Activated CD4-positive, alpha-beta T cell treated with anti-CD3 and anti-CD28 coated beads for 36 hours (primary cell): ENCODE measurements around the gene MS4A6E. TPM values are rescaled to one million over a fixed set of nuclear protein-coding genes. Genes with fewer than 3 reads are reported as not detected.

Experiments used
- ATAC-seq: fragments of 200-7000 bp; cut with Tn5 transposase; one replicate; pipeline ENCODE4 v1.10.0; 2021; ENCODE audit warnings: mild to moderate bottlenecking, moderate library complexity
- CTCF ChIA-PET: fragments of 350-600 bp; sonication (Branson Sonifier 250); formaldehyde crosslinking; loops from one replicate; lab custom pipeline; 2021; ENCODE audit warnings: antibody characterized with exemption; lab: Charles Lee
- POLR2A ChIA-PET: fragments of 350-600 bp; sonication (Branson Sonifier 250); formaldehyde crosslinking; loops from one replicate; lab custom pipeline; 2021; ENCODE audit warnings: antibody characterized with exemption, inconsistent platforms; lab: Charles Lee
- DNase-seq: peaks from one replicate; pipeline ENCODE4 v3.0.0-alpha.2; 2020
- H3K27ac Mint-ChIP-seq: one replicate; pipeline ENCODE4 v1.8.0; 2021; ENCODE audit warnings: mixed read lengths
- H3K27me3 Mint-ChIP-seq: one replicate; pipeline ENCODE4 v1.8.0; 2021; ENCODE audit warnings: mixed read lengths
- H3K36me3 Mint-ChIP-seq: one replicate; pipeline ENCODE4 v1.8.0; 2021; ENCODE audit warnings: low read depth, mixed read lengths
- H3K4me1 Mint-ChIP-seq: one replicate; pipeline ENCODE4 v1.8.0; 2021; ENCODE audit warnings: mixed read lengths
- H3K4me3 Mint-ChIP-seq: one replicate; pipeline ENCODE4 v1.8.0; 2021; ENCODE audit warnings: mild to moderate bottlenecking, moderate library complexity, mixed read lengths
- H3K9me3 Mint-ChIP-seq: one replicate; pipeline ENCODE4 v1.8.0; 2021; ENCODE audit warnings: low read depth, mixed read lengths
- intact Hi-C, 2 experiments: fragments of 100-400 bp; cut with DNase I in 1 of 2; cut with micrococcal nuclease in 1 of 2; formaldehyde crosslinking; loops; one replicate each; pipeline versions ENCODE4 v1.14.2 to v1.15.1; 2022 to 2024; cut with DNase I, micrococcal nuclease
- total RNA-seq, 2 experiments: library from RNA; stranded (reverse); gene quantifications; one replicate each; pipeline ENCODE4 v1.2.3, GENCODE V29; 2021

The MS4A6E gene
- total RNA-seq, 2 experiments from 2014 or later: not detected

- H3K9me3 Mint-ChIP-seq: no peaks in the 10 kb centered on the region
- intact Hi-C loops: no loop called here
- no peaks in the 10 kb centered on the region for H3K36me3 Mint-ChIP-seq
- ChIA-PET POLR2A (no interaction called here), CTCF (interaction anchor here (1.0 to 1.3 kb wide), 2 partner anchors 23 to 69 kb away, joined by 3 read pairs; no protein-coding TSS in a partner anchor)
- ATAC-seq (no peak), DNase-seq (no peak)
- no peak overlapping the region for H3K4me3 Mint-ChIP-seq
- H3K4me1 Mint-ChIP-seq: peaks cover 2% of the 10 kb centered on the region
- peaks cover 29% of the 10 kb centered on the region for H3K27me3 Mint-ChIP-seq
- no peak overlapping the region for H3K27ac Mint-ChIP-seq
These were observed 9.8 kb downstream of the MS4A6E start for GRCh38 chr11:60336767-60337391.

- Mint-ChIP-seq H3K9me3 (no peaks in the 10 kb centered on the region), H3K27ac (no peak overlapping the region), H3K36me3 (no peaks in the 10 kb centered on the region), H3K27me3 (peaks cover 28% of the 10 kb centered on the region), H3K4me1 (peaks cover 2% of the 10 kb centered on the region), H3K4me3 (no peak overlapping the region)
- no peak for DNase-seq
- CTCF ChIA-PET: no interaction called here
- POLR2A ChIA-PET: no interaction called here
- no peak for ATAC-seq
- intact Hi-C loops: no loop called here
These were observed 11.0 kb downstream of the MS4A6E start for GRCh38 chr11:60338053-60338452.

GRCh38 chr11:60339356-60339755 lies 12.3 kb downstream of the MS4A6E start:
- no peaks in the 10 kb centered on the region for H3K9me3 Mint-ChIP-seq
- CTCF ChIA-PET: no interaction called here
- no peaks in the 10 kb centered on the region for H3K36me3 Mint-ChIP-seq
- peaks cover 27% of the 10 kb centered on the region for H3K27me3 Mint-ChIP-seq
- DNase-seq: no peak
- ATAC-seq: no peak
- H3K27ac Mint-ChIP-seq: no peak overlapping the region
- POLR2A ChIA-PET: no interaction called here
- H3K4me3 Mint-ChIP-seq: no peak overlapping the region
- peaks cover 2% of the 10 kb centered on the region for H3K4me1 Mint-ChIP-seq
- intact Hi-C loops: no loop called here

- Mint-ChIP-seq H3K27ac (no peak overlapping the region), H3K4me1 (peaks cover under 1% of the 10 kb centered on the region), H3K9me3 (no peaks in the 10 kb centered on the region), H3K27me3 (peaks cover 32% of the 10 kb centered on the region), H3K36me3 (no peaks in the 10 kb centered on the region), H3K4me3 (no peak overlapping the region)
- peak; percentile 10 for DNase-seq
- no peak for ATAC-seq
- POLR2A ChIA-PET: no interaction called here
- CTCF ChIA-PET: interaction anchor here (0.7 to 3.2 kb wide), 8 partner anchors 9 to 277 kb away, joined by 3 to 16 read pairs (median 5); no protein-coding TSS in a partner anchor
- intact Hi-C loops: loop anchor here (1.0 kb wide), 1 partner anchor 275 kb away; no protein-coding TSS in a partner anchor
These were observed 16.1 kb downstream of the MS4A6E start for GRCh38 chr11:60343094-60343704.

- POLR2A ChIA-PET: no interaction called here
- no peaks in the 10 kb centered on the region for H3K9me3 Mint-ChIP-seq
- no peaks in the 10 kb centered on the region for H3K36me3 Mint-ChIP-seq
- CTCF ChIA-PET: interaction anchor here (1.4 to 3.2 kb wide), 6 partner anchors 10 to 276 kb away, joined by 4 to 16 read pairs (median 8); no protein-coding TSS in a partner anchor
- intact Hi-C loops: loop anchor here in 1 of 2 experiments (2.0 kb wide), 1 partner anchor 79 kb away; no protein-coding TSS in a partner anchor
- no peak for DNase-seq
- no peak for ATAC-seq
- peaks cover 31% of the 10 kb centered on the region for H3K27me3 Mint-ChIP-seq
- H3K4me3 Mint-ChIP-seq: no peak overlapping the region
- H3K4me1 Mint-ChIP-seq: no peaks in the 10 kb centered on the region
- no peak overlapping the region for H3K27ac Mint-ChIP-seq
These were observed 17.1 kb downstream of the MS4A6E start for GRCh38 chr11:60344146-60344545.

GRCh38 chr11:60345489-60345888 lies 18.4 kb downstream of the MS4A6E start:
- Mint-ChIP-seq H3K9me3 (no peaks in the 10 kb centered on the region), H3K36me3 (no peaks in the 10 kb centered on the region), H3K4me3 (no peak overlapping the region), H3K4me1 (no peaks in the 10 kb centered on the region), H3K27me3 (peaks cover 25% of the 10 kb centered on the region), H3K27ac (no peak overlapping the region)
- ATAC-seq (no peak), DNase-seq (peak; percentile 65)
- intact Hi-C loops: loop anchor here (1.0 to 2.0 kb wide), 2 partner anchors 80 to 81 kb away; no protein-coding TSS in a partner anchor
- ChIA-PET CTCF (interaction anchor here (0.7 to 3.2 kb wide), 10 partner anchors 10 to 349 kb away, joined by 3 to 16 read pairs (median 5); no protein-coding TSS in a partner anchor), POLR2A (no interaction called here)

- ATAC-seq: no peak
- Mint-ChIP-seq H3K4me3 (no peak overlapping the region), H3K36me3 (no peaks in the 10 kb centered on the region), H3K27me3 (peaks cover 16% of the 10 kb centered on the region), H3K27ac (no peak overlapping the region), H3K9me3 (no peaks in the 10 kb centered on the region), H3K4me1 (no peaks in the 10 kb centered on the region)
- intact Hi-C loops: no loop called here
- CTCF ChIA-PET: interaction anchor here (0.6 to 1.8 kb wide), 3 partner anchors 13 to 78 kb away, joined by 3 to 9 read pairs (median 4); no protein-coding TSS in a partner anchor
- POLR2A ChIA-PET: no interaction called here
- DNase-seq: no peak
These were observed 20.2 kb downstream of the MS4A6E start for GRCh38 chr11:60347084-60347797.

- intact Hi-C loops: no loop called here
- DNase-seq (no peak), ATAC-seq (no peak)
- H3K4me3 Mint-ChIP-seq: no peak overlapping the region
- CTCF ChIA-PET: interaction anchor here (0.6 kb wide), 1 partner anchor 153 kb away, joined by 3 read pairs; no protein-coding TSS in a partner anchor
- H3K4me1 Mint-ChIP-seq: no peaks in the 10 kb centered on the region
- H3K9me3 Mint-ChIP-seq: no peaks in the 10 kb centered on the region
- no peaks in the 10 kb centered on the region for H3K36me3 Mint-ChIP-seq
- no peak overlapping the region for H3K27ac Mint-ChIP-seq
- POLR2A ChIA-PET: no interaction called here
- H3K27me3 Mint-ChIP-seq: peaks cover 15% of the 10 kb centered on the region
These were observed 21.1 kb downstream of the MS4A6E start for GRCh38 chr11:60348116-60348515.

GRCh38 chr11:60349990-60350389 lies 22.9 kb downstream of the MS4A6E start:
- DNase-seq (no peak), ATAC-seq (no peak)
- H3K27ac Mint-ChIP-seq: no peak overlapping the region
- POLR2A ChIA-PET: no interaction called here
- H3K4me3 Mint-ChIP-seq: no peak overlapping the region
- H3K27me3 Mint-ChIP-seq: peaks cover 15% of the 10 kb centered on the region
- H3K36me3 Mint-ChIP-seq: no peaks in the 10 kb centered on the region
- intact Hi-C loops: no loop called here
- CTCF ChIA-PET: no interaction called here
- H3K9me3 Mint-ChIP-seq: no peaks in the 10 kb centered on the region
- H3K4me1 Mint-ChIP-seq: no peaks in the 10 kb centered on the region

GRCh38 chr11:60357771-60358170 lies 30.7 kb downstream of the MS4A6E start:
- ATAC-seq (no peak), DNase-seq (no peak)
- CTCF ChIA-PET: no interaction called here
- Mint-ChIP-seq H3K4me1 (no peaks in the 10 kb centered on the region), H3K36me3 (no peaks in the 10 kb centered on the region), H3K9me3 (no peaks in the 10 kb centered on the region), H3K4me3 (no peak overlapping the region), H3K27me3 (peaks cover 7% of the 10 kb centered on the region), H3K27ac (no peak overlapping the region)
- POLR2A ChIA-PET: no interaction called here
- intact Hi-C loops: no loop called here

GRCh38 chr11:60360621-60361020 lies 33.6 kb downstream of the MS4A6E start:
- H3K9me3 Mint-ChIP-seq: no peaks in the 10 kb centered on the region
- DNase-seq: no peak
- CTCF ChIA-PET: interaction anchor here (0.5 to 1.5 kb wide), 4 partner anchors 22 to 277 kb away, joined by 3 to 4 read pairs (median 3); no protein-coding TSS in a partner anchor
- ATAC-seq: no peak
- intact Hi-C loops: loop anchor here in 1 of 2 experiments (5.0 kb wide), 1 partner anchor 272 kb away; no protein-coding TSS in a partner anchor
- no peak overlapping the region for H3K27ac Mint-ChIP-seq
- no peaks in the 10 kb centered on the region for H3K4me1 Mint-ChIP-seq
- POLR2A ChIA-PET: no interaction called here
- no peaks in the 10 kb centered on the region for H3K36me3 Mint-ChIP-seq
- H3K27me3 Mint-ChIP-seq: peaks cover 24% of the 10 kb centered on the region
- no peak overlapping the region for H3K4me3 Mint-ChIP-seq
